Activated CD4-positive, alpha-beta T cell treated with anti-CD3 and anti-CD28 coated beads, Interleukin-10, Interleukin-2, amounts not matched to agents 100 ng/mL and 50 ng/mL, durations not matched to agents 16 hours and 8 hours (primary cell): ENCODE data around the gene MTHFD1.
A peak's percentile ranks its signal among the peaks of the same experiment; 100 is the strongest.

ENCODE experiments used
- DNase-seq: peaks from one replicate; pipeline ENCODE4 v3.0.0-alpha.2; 2020

Gene MTHFD1

GRCh38 chr14:64501411-64502171 lies 113.4 kb downstream of the MTHFD1 start:
- peak; percentile 32 for DNase-seq

GRCh38 chr14:64502456-64502855 lies 114.3 kb downstream of the MTHFD1 start:
- peak; percentile 31 for DNase-seq

GRCh38 chr14:64502887-64503433 lies 114.8 kb downstream of the MTHFD1 start:
- peak; percentile 34 for DNase-seq

- DNase-seq, result peak; percentile 97
Measured at GRCh38 chr14:64503434-64504309, 115.5 kb downstream of the MTHFD1 start, which contains the start of gene ZBTB25. Gene ZBTB25 (minus strand): TSS chr14:64503838. CDS start chr14:64490533, 13,305 bp downstream.

- DNase-seq, result peak; percentile 93
Measured at GRCh38 chr14:64504310-64504896, 116.2 kb downstream of the MTHFD1 start, which contains the start of gene ZBTB1. Gene ZBTB1 (plus strand): TSS chr14:64504770. CDS start chr14:64521505, 16,735 bp downstream.

GRCh38 chr14:64504897-64505794 lies 117.0 kb downstream of the MTHFD1 start:
- DNase-seq, result peak; percentile 93

GRCh38 chr14:64506721-64507120 lies 118.6 kb downstream of the MTHFD1 start:
- DNase-seq, result peak; percentile 25

GRCh38 chr14:64507376-64508156 lies 119.4 kb downstream of the MTHFD1 start:
- DNase-seq, result peak; percentile 69

GRCh38 chr14:64508215-64508776 lies 120.1 kb downstream of the MTHFD1 start:
- peak; percentile 83 for DNase-seq

GRCh38 chr14:64509036-64509435 lies 120.9 kb downstream of the MTHFD1 start:
- no peak for DNase-seq
